ENCODE results near the gene TMEM132D.

TMEM132D gene

GRCh38 chr12:129563266-129563665 is 340.6 kb downstream of the TMEM132D start:
- TF ChIP-seq MZF1 (tag by site-specific recombination; IDR thresholded peaks at IDR 0.05; ENCODE audit: borderline replicate concordance) (no peak), ZNF174 (tag by site-specific recombination; IDR thresholded peaks at IDR 0.05) (no peak), RBAK (tag by site-specific recombination; IDR thresholded peaks at IDR 0.05) (no peak), ZNF169 (tag by site-specific recombination; IDR thresholded peaks at IDR 0.05) (no peak), ZNF398 (tag by site-specific recombination; IDR thresholded peaks at IDR 0.05) (no peak), ZNF292 (tag by site-specific recombination; IDR thresholded peaks at IDR 0.05; ENCODE audit: borderline replicate concordance, low read depth) (no peak), ZNF488 (tag by site-specific recombination; IDR thresholded peaks at IDR 0.05) (no peak), HOXC10 (CRISPR knock-in tag; IDR thresholded peaks at IDR 0.05) (no peak)
- H3K9me3 ChIP-seq (ENCODE audit: control insufficient read depth, insufficient read depth, low read depth, low read length) = no peaks in the 10 kb centered on the region
- POLR2A ChIA-PET = no interaction called here

GRCh38 chr12:129561304-129561703 is 342.5 kb downstream of the TMEM132D start:
- Histone ChIP-seq H3K4me3 (ENCODE audit: low read depth, low read length) (no peak overlapping the region), H3K4me1 (ENCODE audit: control insufficient read depth, insufficient read depth, low read length) (no peaks in the 10 kb centered on the region), H3K9me3 (ENCODE audit: control insufficient read depth, insufficient read depth, low read depth, low read length) (no peaks in the 10 kb centered on the region), H3K36me3 (ENCODE audit: control insufficient read depth in 2 of 2, insufficient read depth in 1 of 2, low read length in 2 of 2) (no peaks in the 10 kb centered on the region), H3K27ac (ENCODE audit: extremely low read depth, low read depth, low read length) (no peak overlapping the region)
- CTCF ChIA-PET = no interaction called here
- TF ChIP-seq SETDB1 (IDR thresholded peaks at IDR 0.05; ENCODE audit: insufficient read length, low read length) = no peak
- no peak for TF ChIP-seq ZNF302 (tag by site-specific recombination; IDR thresholded peaks at IDR 0.05; ENCODE audit: low read depth)
- POLR2A ChIA-PET = no interaction called here

More at GRCh38 chr12:129563266-129563665, 340.6 kb downstream of the TMEM132D start:
- H3K4me3 ChIP-seq (ENCODE audit: low read depth, low read length) = no peak overlapping the region
- H3K4me1 ChIP-seq (ENCODE audit: control insufficient read depth, insufficient read depth, low read length) = no peaks in the 10 kb centered on the region
- no peaks in the 10 kb centered on the region for H3K36me3 ChIP-seq (ENCODE audit: control insufficient read depth in 2 of 2, insufficient read depth in 1 of 2, low read length in 2 of 2)
- H3K27ac ChIP-seq (ENCODE audit: extremely low read depth, low read depth, low read length) = no peak overlapping the region
- CTCF ChIA-PET = no interaction called here

- CTCF ChIA-PET = no interaction called here
- POLR2A ChIA-PET = no interaction called here
- H3K4me3 ChIP-seq (ENCODE audit: low read depth, low read length) = no peak overlapping the region
- no peaks in the 10 kb centered on the region for H3K36me3 ChIP-seq (ENCODE audit: control insufficient read depth in 2 of 2, insufficient read depth in 1 of 2, low read length in 2 of 2)
- no peak for TF ChIP-seq ZNF830 (tag by site-specific recombination; IDR thresholded peaks at IDR 0.05; ENCODE audit: low read depth)
- TF ChIP-seq ZNF571 (tag by site-specific recombination; IDR thresholded peaks at IDR 0.05) = no peak
- no peak for TF ChIP-seq ZIC2 (tag by site-specific recombination; IDR thresholded peaks at IDR 0.05)
- TF ChIP-seq REPIN1 (tag by site-specific recombination; IDR thresholded peaks at IDR 0.05; ENCODE audit: low read depth) = no peak
- no peak overlapping the region for H3K27ac ChIP-seq (ENCODE audit: extremely low read depth, low read depth, low read length)
- no peaks in the 10 kb centered on the region for H3K4me1 ChIP-seq (ENCODE audit: control insufficient read depth, insufficient read depth, low read length)
- H3K9me3 ChIP-seq (ENCODE audit: control insufficient read depth, insufficient read depth, low read depth, low read length) = no peaks in the 10 kb centered on the region
Observed at GRCh38 chr12:129559776-129560175, 344.0 kb downstream of the TMEM132D start.

- Histone ChIP-seq H3K4me3 (ENCODE audit: low read depth, low read length) (no peak overlapping the region), H3K36me3 (ENCODE audit: control insufficient read depth in 2 of 2, insufficient read depth in 1 of 2, low read length in 2 of 2) (no peaks in the 10 kb centered on the region), H3K4me1 (ENCODE audit: control insufficient read depth, insufficient read depth, low read length) (no peaks in the 10 kb centered on the region), H3K27ac (ENCODE audit: extremely low read depth, low read depth, low read length) (no peak overlapping the region), H3K9me3 (ENCODE audit: control insufficient read depth, insufficient read depth, low read depth, low read length) (no peaks in the 10 kb centered on the region)
- ChIA-PET CTCF (no interaction called here), POLR2A (no interaction called here)
- no peak for TF ChIP-seq ZBTB11 (tag by site-specific recombination; conservative IDR thresholded peaks at IDR 0.05; ENCODE audit: low read depth)
- TF ChIP-seq PRDM10 (tag by site-specific recombination; IDR thresholded peaks at IDR 0.05) = no peak
- no peak for TF ChIP-seq ZBTB44 (tag by site-specific recombination; IDR thresholded peaks at IDR 0.05)
- TF ChIP-seq ZNF558 (tag by site-specific recombination; IDR thresholded peaks at IDR 0.05) = no peak
Observed at GRCh38 chr12:129558036-129558435, 345.8 kb downstream of the TMEM132D start.

All from HEK293 (cell line).